NCI-H2107 (cell line): ENCODE data around the gene ZFP62.
"Not testable (repeated sequence)": the region's sequence is repeated elsewhere in the genome, so short reads cannot be mapped to it uniquely, and the experiment has no call there.

Source experiments
- DNase-seq: peaks from one replicate; lab custom pipeline; 2025; lab: John Stamatoyannopoulos, UW

Gene ZFP62

DNA sequence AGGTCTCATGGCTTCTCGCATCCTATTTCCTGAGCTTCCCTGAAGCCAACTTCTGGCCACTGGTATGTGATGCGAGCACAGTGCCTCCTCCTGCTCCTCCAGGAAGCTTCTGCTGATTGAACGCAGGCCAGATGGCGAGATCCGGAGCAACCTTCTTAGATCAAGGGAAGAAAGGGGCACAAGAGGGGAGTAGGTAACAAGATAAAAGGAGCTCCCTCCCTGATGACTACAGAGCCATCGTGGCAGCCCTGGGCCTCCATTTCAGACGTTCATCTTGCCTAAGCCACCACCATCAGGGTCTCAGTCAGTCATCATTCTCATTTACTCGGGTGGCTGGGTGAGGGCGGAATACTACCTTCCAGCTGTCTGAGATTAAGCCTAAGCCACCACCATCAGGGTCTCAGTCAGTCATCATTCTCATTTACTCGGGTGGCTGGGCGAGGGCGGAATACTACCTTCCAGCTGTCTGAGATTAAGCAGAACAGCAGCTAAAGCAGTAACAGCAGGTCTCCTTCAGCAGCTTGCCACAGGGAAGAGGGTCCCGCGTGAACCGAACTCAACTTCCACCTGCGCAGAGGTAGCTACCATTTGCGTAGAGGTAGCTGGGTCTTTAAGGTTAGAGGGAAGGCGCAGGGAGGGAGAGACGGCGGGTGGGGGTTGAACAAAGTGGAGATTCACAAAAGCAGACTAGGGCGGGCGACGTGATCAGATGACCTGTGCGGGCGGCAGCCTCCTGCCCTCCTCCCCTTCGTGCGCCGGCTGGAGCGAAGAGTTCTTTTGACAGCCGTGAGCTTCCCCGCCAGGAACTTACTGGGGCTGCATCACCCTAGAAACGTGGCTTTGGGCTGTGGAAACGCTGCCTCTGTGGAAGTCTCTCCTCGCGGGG is 30.6 kb downstream of the ZFP62 start:
- no peak for DNase-seq

DNA sequence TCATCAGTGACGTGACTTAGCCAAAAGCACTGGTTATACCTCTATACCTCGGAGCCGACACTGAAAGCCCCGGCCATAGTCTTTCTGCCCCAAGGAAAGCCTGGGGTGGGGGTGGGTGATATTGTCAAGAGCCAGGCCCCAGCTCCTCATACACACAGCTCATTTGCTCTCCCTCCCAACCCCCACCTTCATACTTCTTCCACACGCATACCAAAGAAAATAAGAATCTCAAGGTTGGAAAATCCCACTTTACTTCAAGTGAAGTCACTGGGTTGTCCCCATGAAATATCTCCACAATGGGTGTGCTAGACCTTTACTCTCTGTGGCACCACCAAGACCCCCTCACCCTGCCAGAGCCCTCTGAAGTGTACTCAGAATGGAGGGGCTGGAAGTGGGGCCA is 31.4 kb downstream of the ZFP62 start:
- DNase-seq = no peak

DNA sequence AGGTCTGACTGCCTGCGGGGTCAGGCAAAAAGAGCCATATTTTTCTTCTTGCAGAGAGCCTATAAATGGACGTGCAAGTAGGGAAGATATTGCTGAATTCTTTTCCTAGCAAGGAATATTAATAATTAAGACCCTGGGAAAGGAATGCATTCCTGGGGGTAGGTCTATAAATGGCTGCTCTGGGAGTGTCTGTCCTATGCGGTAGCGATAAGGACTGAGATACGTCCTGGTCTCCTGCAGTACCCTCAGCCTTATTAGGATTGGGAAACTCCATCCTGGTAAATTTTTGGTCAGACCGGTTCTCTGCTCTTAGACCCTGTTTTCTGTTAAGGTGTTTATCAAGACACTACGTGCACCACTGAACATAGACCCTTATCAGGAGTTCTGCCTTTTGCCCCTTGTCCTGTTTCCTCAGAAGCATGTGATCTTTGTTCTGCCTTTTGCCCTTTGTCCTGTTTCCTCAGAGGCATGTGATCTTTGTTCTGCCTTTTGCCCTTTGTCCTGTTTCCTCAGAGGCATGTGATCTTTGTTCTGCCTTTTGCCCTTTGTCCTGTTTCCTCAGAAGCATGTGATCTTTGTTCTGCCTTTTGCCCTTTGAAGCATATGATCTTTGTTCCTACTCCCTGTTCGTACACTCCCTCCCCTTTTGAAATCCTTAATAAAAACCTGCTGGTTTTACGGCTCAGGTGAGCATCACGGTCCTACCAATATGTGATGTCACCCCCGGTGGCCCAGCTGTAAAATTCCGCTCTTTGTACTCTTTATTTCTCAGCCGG is 32.1 kb downstream of the ZFP62 start:
- not testable (repeated sequence) for DNase-seq

DNA sequence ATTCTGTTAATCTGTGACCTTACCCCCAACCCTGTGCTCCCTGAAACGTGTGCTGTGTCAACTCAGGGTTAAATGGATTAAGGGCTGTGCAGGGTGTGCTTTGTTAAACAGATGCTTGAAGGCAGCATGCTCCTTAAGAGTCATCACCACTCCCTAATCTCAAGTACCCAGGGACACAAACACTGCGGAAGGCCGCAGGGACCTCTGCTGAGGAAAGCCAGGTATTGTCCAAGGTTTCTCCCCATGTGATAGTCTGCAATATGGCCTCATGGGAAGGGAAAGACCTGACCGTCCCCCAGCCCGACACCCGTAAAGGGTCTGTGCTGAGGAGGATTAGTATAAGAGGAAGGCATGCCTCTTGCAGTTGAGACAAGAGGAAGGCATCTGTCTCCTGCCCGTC is 33.7 kb downstream of the ZFP62 start:
- DNase-seq = not testable (repeated sequence)

DNA sequence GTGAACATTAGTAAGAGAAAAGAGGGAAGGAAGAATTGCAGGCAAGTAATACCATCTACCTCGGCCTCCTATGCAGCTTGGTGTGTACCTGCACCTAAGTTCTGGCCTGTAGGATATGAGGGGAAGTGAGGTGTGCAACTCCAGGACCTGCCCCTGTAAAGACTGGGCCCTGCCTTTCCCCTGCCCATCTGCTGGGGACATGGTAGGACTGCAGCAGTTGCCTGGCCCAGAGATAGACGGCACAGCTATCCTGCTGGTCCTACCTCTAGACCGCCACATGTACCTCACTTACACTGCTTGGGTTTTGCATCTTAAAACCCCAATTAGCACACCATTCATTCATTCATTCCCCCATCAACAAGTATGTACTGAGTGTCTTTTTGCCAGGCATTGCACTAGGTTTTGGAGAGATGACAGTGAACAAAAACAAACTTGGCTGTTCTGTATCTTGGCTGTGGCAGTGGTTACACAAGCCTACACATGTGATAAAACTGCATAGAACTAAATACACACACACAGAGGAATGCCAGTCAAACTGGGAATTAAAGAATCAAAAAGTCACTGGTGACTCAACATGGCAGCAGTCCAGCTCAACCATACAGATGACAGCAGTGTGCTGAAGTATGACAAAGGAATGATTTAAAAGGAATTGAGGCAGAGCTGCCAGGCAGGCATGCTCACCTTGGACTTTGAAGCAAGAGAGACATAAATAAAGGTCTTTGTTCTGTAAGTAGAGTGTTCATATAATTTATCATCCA is 35.1 kb downstream of the ZFP62 start:
- DNase-seq = no peak

DNA sequence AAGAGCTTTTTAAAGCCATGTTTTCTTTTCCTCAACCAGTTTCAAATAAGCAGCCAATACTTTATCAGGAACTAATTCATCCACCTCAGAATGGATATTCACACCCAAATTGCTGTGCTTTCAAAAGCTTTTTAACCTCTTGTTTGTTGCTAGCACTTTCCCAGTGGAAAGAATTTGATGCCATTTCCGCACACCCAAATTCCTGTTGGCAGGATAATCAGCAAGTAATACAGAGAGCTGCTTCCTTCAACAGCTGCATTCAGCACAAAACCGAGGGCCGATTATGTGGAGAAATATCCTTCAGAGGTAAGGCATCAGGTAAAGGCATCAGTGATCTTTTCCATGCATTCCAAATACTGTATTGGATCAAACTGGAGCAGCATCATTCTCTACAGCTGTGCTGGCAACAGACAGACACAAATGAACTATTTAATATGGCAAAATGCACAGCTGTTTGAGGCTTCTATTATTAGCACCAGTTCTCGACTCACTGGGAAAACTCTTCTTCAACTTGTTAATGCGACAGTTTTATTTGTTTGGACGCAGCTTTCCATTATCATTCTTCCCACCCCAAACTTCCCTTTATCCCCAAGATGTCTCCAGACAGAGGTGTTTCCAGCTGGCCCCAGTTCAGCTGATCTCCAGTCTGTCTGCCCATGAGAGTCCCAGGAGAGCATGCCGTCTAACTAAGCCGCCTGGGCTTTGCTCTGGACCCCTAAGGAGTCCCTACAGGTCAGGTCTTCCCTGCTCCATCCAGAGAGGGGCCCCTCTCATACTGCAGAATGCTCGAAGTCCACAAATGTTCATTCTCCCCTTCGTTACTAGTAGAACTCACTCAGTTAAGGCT is 36.2 kb downstream of the ZFP62 start:
- DNase-seq = no peak

DNA sequence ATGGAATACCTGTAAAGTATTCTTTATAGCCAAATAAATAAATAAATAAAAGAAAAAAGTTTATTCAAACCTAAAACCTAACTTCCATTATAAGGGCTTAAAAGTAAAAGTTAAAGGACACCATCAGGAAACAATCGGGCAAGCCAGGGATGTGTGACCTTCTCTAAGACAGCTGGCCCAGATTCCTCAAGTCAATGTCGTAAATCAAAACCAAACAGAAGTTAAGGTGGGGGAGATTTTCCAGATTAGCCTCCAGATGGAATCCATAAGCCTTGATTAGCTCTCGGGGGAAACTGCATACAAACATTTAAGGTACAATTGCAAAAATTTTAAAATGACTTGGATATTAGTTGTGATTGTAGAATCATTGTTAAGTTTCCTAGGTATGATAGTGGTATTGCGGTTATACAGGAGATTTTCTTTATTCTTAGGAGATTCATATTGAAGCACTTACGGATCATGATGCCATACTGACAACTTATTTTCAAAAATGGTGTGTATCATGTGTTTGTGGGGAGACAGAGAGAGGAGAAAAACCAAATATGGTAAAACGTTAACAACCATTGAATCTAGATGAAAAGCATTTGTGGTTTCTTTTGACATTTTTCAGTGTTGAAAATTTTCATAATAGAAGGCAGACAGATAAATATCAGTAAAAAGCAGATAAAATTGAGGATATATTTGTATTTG is 37.0 kb downstream of the ZFP62 start:
- DNase-seq = no peak

DNA sequence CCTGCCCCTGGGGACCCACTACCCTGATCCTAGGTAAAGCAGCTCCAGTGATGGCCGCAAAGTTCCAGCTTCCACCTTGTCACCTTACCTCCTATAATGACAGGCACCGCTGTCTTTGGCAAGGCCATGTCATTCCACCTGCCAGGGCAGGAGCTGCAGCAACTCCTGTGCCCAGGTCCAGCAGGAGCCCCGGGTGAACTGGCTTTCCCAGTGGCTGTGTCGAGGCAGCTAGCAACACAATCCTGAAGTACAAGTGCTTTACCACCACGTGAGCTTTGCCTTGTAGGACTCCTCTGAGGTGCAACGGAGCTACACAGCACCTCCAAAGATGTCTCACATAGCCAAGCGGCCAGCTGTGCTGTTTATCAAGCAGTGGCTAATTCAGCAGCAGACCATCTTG is 37.7 kb downstream of the ZFP62 start:
- no peak for DNase-seq

DNA sequence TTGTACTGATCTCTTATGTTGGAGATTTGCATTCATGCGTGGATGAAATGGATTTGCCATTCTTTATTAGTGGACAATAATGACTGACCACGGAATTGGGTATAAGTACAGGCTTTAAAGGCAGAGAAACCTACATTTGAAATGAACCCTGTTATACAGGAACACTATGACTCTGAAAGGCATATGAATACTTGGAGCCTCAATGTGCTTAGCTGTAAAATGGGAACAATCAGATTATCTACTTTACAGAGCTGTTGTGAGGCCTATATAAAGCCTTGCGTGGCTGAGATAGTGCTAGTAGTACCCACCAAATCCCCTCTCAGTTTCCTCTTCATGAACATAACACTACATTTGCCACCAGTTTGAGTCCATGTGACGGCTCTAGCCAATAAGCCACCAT is 39.5 kb downstream of the ZFP62 start:
- DNase-seq = no peak

DNA sequence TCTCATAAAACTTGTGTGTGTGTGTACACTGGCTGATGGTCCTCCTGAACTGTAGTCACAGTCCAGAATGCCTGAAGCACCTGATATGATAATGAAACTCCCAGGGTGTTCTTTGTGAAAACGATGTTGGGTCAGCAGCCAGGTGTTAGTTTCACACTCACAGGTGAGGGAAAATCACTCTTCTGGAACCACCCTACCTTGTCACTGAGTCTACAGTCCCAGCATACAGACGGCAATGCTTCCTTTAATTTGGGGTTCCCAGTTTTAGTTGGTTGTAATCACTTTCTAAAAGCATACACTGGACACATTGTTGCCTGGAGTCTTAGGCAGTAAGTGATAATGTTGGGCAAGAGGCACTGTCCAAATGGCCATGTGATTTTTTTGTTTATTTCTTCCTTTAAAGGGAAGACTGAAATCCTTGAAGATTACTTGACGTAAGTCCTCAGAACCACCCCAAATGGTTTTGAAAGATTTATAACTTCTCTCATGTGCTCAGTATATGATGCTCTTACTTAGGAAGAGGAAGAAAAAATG is 40.2 kb downstream of the ZFP62 start:
- DNase-seq = no peak

DNA sequence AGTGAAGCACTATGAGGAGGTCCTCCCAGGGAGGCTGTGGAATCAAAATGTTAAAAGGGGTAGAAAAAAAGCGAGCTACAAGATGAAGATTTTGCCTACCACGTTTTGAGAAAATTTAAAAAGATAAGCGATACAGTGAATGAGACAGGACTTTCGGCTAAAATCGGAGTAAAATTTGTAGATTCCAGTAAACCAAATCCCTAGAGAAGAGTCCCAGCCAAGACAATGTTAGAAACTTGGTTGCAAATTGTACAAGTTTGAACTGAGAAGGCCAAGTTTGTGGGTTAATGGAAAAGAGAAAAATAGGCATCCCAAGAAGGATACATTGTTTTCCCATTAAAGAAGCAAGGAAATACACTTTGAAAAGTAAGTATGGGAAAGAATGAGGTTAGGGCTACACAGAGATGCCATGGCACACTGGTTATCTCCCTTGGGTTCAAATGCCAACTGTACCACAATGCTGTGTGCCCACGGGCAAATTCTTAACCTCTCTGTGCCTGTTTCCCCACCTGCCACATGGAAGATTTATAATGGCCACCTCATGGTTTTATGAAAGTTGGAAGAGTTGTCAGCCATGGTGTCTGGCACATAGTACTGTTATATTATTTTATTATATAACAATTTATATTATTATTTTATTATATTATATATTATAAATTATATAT is 42.3 kb downstream of the ZFP62 start:
- no peak for DNase-seq

DNA sequence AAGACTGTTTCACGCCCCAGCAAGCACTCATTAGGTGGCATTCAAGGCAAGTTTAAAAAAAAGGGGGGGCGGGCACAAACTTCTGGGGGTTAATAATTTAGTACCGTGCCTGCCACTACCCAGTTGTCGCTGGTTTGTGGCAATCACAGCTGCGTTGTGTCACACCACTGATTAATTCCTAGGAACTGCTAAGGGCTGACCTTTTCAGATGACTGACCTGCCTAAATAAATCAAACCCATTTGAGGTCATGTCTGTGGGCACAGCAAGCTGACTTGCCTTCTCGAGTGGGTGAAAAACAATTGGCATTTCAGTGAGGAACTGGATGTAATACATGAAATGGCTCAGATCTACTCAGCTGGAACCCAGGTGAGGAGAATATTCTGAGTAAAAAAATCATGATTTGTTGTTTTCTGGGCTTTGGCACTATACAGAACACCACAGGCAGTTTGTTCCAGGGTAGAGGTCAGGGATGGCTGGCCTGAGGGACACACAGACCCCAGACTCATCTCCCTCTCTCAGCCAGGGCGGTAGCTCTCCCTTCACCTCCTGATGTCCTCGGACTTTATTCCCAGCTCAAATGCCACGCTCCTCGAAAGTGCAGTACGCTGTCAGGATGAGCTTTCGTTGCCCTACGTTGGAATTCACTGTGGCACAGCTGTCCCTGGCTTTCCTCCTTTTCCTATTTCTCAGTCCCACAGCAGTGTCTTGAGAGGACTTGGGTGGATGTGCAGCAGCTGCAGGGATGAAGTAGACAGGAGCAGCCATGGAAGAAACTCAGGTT is 43.0 kb downstream of the ZFP62 start:
- DNase-seq = no peak

DNA sequence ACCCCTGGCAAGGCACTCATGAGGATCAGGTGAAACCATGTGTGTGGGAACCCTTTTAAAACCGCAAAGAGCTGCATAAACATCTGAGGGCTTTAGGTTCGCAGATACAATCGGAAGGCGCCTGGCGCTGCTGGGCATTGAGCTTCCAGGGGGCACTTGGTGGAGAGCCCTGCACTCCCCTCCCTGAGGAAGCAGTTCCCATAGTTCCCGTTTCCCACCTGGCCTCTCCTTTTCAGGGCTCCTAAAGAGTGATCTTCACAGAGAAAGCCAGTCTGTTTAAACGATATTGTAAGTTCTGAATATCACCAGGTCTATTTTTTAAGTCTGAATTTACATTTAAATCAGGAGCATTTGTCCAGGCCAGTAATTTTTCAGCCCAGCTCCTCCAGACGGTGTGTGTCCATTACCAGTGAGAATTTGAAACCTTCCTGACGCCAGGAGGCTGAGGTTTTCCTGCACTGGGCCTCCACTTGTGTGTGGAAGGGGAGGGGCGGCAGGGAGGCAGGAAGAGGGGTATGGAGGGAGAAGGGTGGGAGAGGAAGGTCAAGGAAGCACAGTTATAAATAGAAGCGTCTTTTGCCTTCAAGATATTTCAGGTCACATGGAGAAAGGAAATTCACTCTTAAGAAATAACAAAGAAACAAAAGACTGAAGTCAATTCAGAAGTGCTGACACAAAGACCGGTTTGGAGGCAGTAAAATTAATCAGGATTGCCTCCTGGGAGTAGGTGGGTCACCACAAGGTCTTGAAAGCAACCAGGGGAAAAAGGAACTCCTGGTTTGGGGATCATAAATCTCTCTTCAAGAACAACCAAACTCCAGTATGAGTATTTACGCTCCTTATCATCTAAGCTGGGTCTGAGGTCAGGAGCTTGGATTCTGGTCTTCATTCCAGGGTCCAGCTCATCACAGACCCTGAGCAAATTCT is 44.2 kb downstream of the ZFP62 start:
- DNase-seq = no peak

DNA sequence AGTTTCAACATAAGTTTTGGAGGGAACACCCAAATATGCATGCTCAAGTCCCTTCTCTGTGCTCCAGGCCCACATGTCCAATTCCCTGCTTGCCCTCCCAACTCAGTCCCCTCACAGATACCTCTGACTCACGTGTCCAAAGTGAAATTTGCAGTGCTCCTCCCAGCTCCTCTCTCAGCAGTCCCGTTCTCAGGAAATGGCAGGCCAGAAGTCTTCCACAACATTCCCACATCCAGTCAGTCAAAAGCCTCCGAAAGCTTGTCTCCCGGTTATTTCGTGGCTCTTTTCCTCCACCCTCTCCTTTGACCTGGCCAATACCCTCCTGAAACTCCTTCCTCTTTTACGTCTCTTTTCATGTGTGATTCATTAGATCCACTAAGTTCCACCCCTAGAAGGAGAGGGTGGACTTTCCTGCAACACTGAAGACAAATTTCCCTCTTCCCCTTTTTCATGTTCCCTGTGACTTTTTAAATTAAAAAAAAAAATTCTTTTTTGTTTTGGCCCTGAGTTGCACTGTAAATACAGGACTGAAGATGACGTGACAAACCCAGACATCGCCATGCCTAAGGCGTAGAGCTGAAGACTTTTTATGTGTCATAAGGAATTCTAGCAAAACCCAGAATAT is 45.7 kb downstream of the ZFP62 start:
- no peak for DNase-seq

DNA sequence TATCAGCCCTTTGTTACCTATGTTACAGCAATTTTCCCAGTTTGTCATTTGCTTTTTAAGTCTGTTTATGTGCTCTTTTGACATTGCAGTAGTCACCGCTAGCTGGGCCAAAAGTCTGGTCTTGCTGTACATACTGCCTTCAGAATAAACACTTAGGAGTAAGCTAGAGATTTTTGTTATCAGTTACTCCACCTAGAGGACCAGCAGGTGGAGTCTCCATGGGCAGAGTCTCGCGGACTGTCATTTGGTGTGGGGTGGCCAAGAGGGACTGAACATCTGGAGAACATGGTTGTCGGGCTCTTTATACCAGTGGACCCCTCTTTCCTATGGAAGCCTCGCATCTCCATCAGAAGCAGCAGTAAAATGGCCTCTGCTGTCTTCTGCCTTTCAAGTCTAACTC is 47.7 kb downstream of the ZFP62 start:
- DNase-seq = no peak

DNA sequence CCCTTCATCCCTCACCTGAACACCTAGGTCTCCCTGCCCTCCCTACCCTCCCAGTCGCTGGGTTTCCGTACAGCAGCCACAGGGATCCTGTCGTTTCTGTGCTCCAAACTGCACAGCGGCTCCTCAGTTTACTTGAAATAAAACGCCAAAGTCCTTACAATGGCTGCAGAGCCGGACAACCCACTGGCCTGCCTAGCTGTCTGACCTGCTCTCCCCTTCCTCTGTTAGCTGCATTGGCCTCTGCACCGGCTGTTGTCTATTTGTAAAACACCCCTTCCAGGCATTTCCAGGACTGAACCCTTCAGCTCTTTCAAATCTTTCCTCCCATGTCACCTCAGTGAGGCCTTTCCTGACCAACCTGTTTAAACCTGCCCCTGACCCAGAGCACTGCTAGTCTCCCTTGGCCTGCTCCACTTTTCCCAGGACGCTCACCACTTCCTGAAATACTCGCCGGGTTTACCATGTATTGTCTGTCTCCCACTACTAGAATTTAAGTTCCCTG is 49.4 kb downstream of the ZFP62 start:
- DNase-seq = no peak

DNA sequence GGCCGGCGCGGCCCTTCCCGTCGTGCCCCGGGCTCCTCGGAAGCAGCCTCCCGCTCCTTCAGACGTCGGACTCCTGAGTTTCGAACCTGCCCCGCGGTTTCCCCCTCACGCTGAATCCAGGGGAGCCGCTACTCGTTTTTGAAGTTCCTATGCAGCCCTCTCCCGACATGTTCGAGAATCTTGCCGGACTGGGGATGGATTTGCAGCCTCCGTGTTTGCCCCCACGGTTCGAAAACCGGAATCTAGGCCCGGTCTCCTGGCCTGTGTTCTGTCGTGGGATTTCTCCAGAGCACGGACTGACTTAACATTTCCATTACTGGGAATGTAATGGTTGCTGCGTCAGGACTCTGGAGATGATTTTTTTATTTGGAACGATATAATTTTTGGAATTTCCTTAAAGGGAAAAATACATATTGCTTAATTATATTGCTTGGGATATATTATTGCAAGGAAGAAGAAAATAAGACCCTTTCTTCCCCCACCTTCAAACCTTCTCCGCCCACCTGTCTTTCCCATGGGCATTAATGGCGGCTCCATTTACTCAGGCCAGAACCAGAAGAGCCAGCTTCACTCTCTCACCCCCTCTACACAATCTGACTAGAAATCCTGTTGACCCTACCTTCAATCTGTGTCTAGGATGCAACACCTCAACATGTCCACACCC is 50.0 kb downstream of the ZFP62 start:
- DNase-seq = no peak
